CD4-positive, alpha-beta T cell treated with Interleukin-6 at 100 ng/mL for 8 hours (primary cell): Measurements from ENCODE around the gene ATP1A4.
"Not testable (repeated sequence)": the region's sequence is repeated elsewhere in the genome, so short reads cannot be mapped to it uniquely, and the experiment has no call there.

Source experiments
- DNase-seq: peaks from one replicate; pipeline ENCODE4 v3.0.0-alpha.2; 2020; ENCODE audit warnings: mixed read lengths, low spot score

The ATP1A4 gene

DNA sequence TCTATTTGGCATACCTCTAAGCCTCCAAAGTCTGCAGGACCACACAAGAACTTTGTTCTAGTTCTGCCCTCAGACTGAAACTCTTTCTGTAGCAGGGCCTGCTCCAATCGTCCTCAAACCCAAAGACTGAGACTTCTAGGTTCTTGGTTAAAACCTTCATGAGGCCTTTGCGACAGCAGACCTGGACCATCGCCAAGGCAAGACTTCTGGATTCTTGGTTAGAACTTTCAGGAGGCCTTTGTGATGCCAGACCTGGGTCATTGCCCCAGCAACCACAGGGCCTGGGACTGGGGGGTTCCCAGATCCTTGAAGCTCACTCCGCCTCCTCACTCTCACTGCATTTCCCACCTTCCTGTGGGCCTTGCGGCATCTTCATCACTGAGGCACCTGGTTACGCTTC is at the start of gene ATP1A4:
Gene ATP1A4 (plus strand): TSS at position 301 of the 400 bp plus-strand sequence. CDS start 438 bp downstream, outside the sequence.
- DNase-seq, result no peak

GRCh38 chr1:160101717-160102522 is 49.5 kb upstream of the ATP1A4 start:
- DNase-seq, result no peak

DNA sequence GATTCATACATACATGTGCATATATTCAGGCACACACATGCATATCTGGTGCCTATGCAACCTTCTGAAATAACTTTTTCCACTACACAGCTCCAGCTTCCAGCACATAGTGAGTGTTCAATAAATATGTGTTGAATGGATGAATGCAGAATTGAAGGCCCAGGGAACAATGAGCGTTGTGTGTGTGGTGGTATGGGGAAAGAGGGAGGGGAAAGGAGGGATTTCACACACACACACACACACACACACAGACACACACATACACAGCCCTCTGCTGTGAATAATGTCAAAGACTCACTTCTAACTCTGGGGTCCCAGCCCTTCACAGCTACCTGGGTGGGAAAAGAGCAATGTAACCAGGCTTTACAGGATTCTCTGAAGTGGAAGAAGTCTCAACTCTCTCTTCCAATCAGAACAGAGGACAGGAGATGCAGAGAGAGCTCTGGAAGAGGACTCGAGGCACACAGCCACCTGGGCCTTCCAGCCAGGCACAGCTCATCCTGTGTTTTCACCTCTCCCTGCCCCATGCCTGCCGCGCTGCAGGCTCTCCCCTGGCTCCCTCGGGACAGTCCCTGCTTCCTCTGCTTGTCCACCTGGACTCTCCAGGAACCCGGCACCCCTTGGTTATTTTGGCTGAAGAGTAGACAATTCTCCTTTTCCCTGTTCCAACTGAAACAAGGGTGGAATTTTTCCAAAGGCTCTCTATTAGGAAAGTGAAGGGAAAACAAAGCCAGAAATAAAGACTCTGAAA is 47.6 kb upstream of the ATP1A4 start:
- no peak for DNase-seq

DNA sequence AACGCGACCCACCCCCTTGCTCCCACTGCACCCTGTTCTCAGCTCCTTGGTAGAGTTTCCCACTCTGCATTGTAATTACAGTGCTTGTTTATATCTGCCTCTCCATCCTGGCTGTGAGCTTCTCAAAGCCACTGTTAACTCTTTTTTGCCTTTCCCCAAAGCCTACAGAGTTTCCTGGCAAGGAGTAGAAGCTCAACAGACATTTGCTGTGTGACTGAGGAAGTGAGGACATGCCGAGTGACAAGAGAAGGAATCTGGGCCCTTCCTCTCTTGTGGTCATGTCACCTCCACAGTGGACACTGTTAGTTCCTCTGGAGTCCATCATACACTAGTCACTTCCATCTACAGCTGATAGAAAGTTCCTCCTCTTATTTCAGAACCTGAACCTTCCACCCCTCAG is 46.9 kb upstream of the ATP1A4 start:
- DNase-seq, result no peak

DNA sequence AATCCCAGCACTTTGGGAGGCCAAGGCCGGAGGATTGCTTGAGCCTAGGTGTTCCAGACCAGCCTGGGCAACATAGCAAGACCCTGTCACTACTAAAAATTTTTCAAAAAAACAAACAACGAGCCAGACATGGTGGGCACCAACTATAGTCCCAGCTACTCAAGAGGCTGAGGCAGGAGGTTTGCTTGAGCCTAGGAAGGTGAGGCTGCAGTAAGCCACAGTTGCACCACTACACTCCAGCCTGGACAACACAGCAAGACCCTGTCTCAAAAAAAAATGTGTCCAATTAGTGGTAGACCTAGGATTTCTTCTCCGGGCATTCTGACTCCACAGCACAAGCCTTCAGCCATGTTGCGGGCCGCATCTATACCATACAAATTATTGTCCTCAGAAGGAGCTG is 46.2 kb upstream of the ATP1A4 start:
- no peak for DNase-seq

DNA sequence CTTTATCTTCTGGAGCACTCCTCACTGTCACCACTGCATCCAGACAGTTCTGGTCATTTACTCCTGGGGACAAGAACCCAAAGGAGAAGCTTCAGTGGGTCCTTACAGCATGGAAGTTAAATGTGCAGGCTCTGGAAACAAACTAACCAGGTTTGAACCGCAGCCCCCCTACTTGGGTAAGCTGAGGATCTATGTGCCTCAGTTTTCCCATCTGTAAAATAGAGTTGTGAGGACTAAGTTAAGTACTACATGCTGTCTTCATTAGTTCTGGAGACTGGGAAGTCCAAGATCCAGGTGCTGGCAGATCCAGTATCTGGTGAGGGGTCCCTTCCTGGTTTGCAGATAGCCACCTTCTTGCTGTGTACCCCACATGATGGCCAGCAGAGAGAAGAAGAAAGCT is 43.9 kb upstream of the ATP1A4 start:
- no peak for DNase-seq

DNA sequence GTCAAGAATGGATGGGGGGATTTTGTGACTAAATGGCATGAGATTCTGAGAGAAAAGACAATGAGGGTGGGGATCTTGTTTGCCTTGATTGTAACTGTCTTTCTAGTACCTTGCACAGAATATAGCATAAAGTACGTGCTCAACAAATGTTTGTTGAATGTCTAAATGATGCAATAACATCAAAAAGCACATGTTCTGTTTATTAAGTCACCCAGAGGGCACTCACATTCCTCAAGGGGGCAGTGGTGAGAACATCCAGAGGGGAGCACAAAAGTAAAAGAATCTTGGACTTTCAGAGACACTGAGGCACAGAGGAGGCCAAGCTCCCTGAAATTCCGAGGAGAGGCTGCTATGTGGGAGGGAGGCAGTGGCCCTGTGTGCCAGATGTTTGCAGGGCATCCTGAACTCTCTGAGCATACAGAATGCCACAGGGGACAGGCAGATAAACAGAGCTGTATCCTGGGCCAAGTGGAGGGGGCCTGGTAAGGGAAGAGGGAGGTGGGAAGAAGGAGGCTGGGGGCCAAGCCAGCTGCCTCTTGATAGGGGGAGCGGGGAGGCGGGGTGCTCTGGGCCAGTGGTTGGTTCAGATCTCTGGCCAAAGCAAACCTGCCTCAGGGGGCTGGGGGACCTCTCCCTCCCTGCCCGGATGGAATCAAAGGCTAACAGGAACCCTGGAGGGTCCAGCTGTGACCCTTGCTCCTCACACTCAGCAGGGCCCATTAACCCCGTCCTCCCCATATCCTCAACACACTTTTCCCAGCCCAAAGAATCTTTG is 42.3 kb upstream of the ATP1A4 start:
- DNase-seq, result peak; percentile 33

GRCh38 chr1:160109686-160110085 is 41.7 kb upstream of the ATP1A4 start:
- no peak for DNase-seq

GRCh38 chr1:160111462-160111861 is 39.9 kb upstream of the ATP1A4 start:
- not testable (repeated sequence) for DNase-seq

- no peak for DNase-seq
Measured at GRCh38 chr1:160112357-160112756, 39.0 kb upstream of the ATP1A4 start.

DNA sequence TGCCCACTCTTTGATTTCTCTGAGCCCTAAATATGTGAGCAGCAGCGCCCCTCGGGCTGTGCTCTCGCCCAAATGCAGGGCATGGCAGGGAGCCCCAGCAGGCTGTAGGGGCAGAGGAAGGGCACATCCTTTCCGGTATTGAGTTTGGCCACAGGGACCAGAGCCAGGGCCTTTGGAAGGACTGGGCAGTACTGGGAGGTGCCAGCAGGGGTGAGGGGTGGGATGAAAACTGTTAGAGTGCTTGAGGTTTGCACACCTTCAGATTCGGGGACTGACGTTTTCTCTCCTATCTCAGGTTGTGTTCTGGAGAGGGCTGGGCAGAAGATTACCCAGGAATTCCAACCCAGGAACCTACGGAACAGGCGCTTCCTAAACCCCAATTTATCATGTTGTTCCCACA is 38.0 kb upstream of the ATP1A4 start:
- DNase-seq, result no peak

DNA sequence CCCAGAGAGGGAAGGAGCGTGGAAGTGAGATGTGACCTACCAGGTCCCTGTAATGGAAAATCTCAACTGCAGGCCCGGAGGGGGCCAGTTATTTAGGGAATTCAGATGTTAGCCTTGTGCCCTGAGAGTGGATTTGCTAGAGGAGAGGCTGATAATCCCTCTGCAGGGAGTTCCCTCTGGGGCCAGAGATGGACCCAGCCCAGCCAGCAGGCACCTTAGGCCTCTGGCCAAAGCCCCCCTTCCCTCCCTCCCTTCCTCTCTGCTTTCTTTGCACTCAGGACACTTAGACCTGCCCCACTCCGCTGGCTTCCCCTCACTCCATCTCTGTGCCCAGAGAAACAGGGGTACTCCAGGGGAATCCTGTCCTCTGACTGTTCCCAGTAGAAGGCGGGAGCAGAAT is 37.3 kb upstream of the ATP1A4 start:
- DNase-seq, result no peak

GRCh38 chr1:160115545-160116282 is 35.7 kb upstream of the ATP1A4 start, which contains the start of gene ATP1A2:
ATP1A2 (plus strand) TSS chr1:160115759; CDS start chr1:160115862, 103 bp downstream.
- no peak for DNase-seq

DNA sequence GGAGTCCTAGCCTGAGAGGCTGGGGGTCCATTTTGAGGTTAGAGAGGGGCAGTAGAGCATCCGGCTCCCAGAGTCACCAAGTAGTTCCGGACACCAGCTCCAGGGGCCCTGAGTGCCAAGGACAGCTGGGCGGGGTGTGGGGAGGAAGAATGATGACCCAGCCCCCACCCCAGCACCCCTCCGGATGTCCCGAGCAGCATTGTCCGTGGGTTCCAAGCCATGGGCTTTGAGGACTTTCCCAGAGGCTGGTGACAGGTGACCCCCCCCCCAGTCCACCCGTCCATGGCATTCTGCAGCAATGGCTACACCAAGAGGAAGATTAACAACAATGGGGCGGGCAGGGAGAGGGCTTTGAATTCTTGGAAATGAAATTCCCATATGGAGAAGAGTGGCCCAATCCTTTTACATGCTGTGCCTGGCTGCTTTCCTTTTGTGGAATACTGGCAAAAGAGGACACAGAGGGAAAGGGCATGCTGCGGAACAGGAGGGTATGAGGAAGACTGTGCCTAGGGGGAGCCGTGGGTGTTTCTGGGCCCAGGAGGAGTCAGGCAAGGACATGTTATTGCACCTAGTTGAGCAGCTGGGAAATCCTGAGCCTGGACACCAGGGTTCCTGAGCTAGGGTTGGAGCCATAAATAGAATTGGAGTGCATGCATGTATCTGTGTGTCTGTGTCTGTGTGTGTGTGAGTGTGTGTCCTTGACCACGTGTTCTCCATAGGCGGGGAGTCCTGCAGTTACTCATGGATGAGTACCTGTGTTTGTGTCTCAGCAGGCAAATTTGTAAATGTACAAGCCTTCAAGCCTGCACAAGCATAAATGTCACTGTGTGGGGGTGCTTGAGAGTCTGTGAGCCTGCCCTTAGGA is 34.9 kb upstream of the ATP1A4 start:
- DNase-seq, result no peak

- DNase-seq, result no peak
Measured at GRCh38 chr1:160117300-160117699, 34.1 kb upstream of the ATP1A4 start.

DNA sequence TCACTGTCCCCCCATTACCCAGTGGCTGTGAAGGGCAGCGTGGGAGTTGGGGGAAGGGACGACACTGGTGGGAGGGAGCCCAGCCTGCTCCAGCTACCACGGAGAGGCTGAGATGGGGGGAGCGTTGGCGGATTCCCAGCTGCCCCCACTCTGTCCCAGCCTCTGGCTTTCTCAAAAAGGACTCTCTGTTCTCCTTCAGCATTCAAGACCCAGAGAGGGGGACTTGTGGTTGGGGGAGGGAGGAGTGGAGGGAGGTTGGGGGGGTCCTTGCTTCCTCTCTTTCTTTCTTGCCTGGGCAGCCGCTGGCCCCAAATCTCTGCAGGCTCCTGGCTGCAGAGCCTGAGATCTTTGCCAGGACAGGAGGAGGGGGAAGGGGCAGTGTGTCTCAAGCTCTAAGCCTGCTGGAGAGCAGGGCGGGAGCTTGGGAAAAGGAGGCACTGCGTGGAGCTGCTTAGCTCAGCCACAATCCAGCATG is 33.7 kb upstream of the ATP1A4 start:
- no peak for DNase-seq

- no peak for DNase-seq
Measured at GRCh38 chr1:160118928-160119327, 32.5 kb upstream of the ATP1A4 start.

DNA sequence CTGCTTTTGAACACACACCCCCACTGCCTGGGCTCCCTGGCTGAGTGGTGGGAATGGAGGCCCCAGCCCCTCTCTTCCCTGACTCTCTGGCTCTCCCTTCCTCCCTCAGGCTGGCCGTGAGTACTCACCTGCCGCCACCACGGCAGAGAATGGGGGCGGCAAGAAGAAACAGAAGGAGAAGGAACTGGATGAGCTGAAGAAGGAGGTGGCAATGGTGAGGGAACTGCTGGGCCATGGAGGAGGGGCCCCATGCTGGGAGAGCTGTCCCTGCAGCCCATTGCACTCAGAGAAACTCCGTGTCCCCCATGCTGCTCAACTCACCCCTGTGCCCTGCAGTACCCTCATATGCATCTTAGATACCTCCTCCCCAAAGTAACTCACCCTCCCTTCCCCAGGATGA is 30.6 kb upstream of the ATP1A4 start:
- DNase-seq, result no peak

DNA sequence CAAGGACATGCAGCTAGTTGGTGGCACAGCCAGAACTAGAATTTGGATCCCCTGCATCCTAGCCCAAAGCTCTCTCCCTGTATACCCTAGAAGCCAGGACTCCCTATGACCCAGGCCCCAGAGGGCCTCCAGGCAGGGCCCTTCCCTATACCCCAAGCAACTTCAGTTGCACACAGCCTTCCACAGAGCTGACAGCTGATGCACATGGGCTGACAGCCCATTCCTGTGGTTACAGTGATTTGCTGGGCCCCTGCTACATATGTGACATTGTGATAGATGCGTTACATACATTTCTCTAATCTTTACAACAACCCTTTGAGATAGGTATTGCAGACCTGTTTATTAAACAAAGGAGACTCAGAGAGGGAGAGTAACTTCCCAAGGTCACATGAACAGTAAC is 30.0 kb upstream of the ATP1A4 start:
- DNase-seq, result no peak

DNA sequence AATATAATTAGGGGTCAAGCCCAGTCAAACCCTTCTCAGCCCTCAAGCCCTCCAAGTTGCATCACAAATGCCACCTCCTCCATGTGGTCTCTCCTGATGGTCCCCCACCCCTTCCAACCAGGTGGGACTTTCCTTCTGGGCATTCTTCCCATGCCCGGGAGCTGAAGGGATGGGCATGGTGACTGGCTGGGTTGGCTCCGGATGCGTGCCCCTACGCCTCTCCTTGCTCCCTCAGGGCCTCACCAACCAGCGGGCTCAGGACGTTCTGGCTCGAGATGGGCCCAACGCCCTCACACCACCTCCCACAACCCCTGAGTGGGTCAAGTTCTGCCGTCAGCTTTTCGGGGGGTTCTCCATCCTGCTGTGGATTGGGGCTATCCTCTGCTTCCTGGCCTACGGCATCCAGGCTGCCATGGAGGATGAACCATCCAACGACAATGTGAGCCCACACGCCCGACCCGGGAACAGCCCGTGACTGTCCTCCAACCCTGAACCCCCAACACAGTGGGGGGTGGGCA is 28.4 kb upstream of the ATP1A4 start:
- no peak for DNase-seq
